Hematopoietic multipotent progenitor cell treated with erythropoietin and hydrocortisone succinate and interleukin-3 and kit ligand, for 8 days (in vitro differentiated cells): ENCODE data around the gene DEGS1.

ENCODE experiments used
- DNase-seq: peaks from one replicate; pipeline ENCODE4 v3.0.0-alpha.2; 2015

The DEGS1 gene

DNA sequence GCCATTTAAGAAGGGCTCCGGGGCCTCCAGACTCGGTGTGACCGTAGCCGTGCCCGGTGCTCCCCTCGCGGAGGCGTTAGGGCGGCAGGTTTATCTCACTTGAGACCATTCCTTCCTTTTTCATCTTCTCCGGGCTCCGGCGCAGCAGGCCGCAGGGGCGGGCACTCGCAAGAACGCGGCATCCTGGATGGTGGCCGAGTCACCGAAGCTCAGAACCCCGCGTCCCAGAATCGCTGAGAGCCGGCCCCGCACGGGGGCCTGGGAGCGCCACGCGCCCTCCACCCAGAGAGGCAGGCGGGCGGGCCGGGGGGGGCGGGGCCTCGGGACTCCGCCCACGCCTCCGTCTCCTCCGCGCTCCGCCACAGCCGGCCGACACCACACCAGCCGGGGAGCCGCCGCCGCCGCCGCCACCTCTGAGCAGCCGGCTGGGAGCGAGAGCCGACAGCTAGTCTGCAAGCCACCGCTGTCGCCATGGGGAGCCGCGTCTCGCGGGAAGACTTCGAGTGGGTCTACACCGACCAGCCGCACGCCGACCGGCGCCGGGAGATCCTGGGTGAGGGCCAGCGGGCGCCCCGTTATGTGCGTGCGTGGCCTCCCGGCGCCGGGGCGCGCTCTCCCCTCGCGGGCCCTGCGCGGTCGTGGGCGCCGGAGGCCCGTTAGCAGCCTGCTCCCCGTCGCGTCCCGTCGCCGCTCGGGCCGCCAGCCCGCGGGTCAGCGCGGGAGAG lies at the start of gene DEGS1:
DEGS1 (plus strand) TSS at position 375 of the 725 bp plus-strand sequence; CDS start at position 472, 97 bp downstream.
- peak; percentile 81 for DNase-seq

DNA sequence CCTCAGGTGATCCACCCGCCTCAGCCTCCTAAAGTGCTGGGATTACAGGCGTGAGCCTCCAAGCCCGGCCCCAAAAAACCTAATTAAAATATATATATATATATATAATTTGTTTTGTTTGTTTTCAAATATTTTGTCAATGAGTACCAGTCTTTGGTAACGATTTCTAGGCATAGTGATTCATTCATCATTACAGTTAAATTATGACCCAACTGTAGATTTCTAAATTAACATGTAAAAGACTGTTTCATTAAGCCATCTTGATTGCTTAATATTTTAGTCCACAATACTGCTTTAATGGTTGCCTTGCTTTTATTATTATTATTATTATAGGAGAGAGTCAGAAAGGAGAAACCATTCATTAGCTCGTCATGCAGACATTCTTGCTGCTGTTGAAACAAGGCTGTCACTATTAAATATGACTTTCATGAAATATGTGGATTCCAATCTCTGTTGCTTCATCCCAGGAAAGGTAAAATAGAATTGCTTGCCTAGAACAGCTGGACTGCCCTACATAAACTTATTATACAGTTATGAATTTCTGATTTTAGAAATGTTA lies 49.2 kb upstream of the DEGS1 start:
- DNase-seq = no peak

DNA sequence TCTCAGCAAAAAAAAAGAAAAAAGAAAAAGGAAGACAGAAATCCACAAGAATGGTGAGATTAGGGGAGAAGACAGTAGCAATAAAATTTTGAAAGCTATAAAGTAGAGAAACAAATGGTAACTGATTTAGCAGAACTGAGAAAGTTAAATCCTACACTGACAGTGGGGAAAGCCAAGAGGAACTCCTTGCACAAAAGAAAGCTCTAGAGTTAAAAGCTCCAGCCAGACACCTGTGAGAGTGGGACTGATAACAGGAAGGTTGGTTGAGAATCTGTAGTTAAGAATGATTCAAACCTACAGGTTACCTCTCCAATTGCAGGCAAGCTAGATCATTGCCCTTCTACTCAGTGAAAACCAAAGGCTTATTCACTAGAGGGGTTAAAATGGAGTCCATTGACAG lies 45.5 kb upstream of the DEGS1 start:
- DNase-seq = no peak

DNA sequence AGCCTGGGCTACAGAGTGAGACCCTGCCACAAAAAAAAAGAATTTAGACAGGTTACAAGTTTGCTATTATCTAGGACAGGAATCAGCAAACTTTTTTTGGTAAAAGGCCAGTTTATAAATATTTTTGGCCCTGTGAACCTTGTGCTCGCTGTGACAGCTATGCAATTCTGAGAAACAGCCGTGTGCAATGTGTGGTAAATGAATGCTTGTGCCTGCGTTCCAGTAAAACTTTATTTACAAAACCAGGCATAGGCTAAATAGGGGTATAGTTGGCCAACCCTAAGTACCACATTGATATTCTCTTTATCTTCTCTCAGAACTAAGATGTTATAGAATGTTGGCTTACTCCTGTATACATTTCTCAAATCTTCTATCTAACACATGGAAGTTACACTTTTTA lies 44.8 kb upstream of the DEGS1 start:
- DNase-seq = no peak

DNA sequence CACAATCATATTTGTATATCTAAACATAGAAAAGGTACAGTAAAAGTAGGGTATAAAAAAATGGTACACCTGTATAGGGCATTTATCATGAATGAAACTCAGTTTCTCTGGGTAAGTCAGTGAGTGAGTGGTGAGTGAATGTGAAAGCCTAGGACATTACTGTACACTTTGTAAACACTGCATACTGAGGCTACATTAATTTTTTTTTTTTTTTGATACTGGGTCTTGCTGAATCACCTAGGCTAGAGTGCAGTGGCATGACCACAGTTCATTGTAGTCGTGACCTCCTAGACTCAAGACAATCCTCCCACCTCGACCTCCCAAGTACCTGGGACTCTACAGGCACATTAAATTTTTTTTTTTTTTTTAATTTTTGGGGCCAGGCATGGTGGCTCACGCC lies 41.3 kb upstream of the DEGS1 start:
- no peak for DNase-seq

DNA sequence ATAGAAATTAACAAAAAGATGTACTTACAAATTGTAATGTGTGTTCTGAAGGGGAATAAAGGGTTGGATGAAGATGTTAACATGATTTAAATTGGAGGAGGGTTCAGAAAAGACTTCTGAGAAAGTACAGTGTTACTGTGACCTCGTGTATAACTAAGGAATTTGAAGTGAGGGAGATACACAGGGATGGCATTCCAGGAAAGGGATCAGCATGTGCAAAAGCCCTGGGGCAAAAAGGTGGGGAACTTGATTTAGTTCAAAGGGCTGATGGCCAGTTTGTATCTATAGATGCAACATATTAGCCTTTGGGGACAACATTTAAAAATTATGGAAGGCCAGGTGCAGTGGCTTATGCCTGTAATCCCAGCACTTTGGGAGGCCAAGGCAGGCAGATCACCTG lies 33.3 kb upstream of the DEGS1 start:
- no peak for DNase-seq

DNA sequence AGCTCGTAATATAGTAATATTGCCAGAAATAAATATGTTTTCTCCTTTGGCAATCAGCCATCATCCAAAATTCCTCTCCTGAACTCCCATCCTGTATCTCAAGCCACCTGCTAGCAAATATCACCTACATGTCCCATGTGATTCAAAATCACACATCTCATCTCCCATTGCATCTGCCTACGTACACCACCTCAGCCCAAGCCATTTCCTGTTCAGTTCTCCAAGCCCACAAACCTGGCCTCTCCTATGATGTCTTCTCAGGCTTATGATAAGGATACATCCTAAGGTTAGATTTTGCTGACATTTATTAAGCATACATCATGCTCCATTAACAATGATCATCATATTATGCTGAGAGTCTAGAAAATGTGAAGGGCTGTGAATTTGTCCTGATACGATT lies 31.9 kb upstream of the DEGS1 start:
- no peak for DNase-seq

DNA sequence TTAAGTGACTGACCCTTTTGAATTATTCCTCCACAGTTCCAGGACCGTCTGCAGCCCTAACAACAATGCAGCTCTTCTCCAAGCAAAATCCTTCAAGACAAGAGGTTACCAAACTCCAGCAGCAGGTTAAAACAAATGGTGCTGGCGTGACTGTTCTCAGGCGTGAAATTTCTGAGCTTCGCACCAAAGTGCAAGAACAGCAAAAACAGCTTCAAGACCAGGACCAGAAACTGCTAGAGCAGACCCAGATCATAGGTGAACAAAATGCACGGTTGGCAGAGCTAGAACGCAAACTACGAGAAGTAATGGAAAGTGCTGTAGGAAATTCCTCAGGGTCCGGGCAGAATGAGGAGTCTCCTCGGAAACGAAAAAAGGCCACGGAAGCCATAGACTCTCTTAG lies 25.7 kb upstream of the DEGS1 start:
- DNase-seq = no peak

DNA sequence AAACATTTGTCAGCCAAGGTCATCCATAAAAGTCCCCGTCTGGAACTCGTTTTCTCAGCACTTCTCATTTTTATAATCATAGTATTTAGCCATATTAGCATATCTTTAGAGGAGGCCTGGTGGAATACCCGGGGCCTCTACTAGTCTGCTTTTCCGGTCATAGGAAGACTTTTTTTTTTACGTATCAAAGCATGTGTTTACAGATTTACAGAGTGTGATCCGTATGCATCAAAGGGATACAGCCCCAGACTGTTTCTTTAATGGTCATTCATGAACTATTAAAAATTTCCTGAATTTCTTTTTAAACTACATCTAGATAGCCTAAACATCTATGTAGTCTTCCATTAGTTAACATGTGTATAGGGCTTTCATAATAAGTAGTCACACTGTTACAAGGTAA lies 23.5 kb upstream of the DEGS1 start:
- no peak for DNase-seq

DNA sequence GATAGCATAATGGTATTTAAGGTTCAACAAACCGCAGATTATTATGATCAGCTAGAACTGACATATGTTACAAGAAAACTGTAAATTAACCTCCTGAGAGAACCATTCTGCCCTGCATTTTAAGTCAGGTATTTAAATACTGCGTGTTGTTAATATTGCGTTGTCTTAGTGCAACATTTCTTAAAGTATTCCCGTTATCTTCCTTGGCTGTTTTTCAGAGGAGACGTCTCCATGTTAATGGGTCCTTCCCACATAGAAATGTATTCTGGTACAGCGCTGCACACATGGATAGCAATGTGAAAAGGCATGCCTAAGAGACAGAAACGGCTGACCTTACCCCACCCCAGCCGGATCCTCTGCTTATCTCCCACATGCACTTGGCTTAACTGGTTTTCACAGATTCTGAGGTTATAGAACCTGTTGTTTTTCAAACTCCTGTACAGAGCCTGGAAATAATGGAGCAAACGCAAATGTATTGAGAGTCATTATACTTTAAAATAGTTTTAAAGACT lies 22.8 kb upstream of the DEGS1 start:
- DNase-seq = peak; percentile 93

DNA sequence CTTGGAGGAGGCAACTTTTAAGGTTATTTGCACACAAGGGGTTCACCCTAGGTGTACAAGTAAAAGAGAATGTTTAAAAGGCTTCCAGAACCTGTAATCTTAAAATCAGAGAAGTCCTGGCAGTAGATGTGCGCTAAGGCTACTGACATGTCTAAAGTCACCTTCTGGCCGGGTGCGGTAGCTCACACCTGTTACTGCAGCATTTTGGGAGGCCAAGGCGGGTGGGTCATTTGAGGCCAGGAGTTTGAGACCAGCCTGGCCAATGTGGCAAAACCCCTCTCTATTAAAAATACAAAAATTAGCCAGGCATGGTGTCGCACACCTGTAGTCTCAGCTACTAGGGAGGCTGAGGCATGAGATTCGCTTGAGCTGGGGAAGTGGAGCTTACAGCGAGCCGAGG lies 20.3 kb upstream of the DEGS1 start:
- DNase-seq = no peak

DNA sequence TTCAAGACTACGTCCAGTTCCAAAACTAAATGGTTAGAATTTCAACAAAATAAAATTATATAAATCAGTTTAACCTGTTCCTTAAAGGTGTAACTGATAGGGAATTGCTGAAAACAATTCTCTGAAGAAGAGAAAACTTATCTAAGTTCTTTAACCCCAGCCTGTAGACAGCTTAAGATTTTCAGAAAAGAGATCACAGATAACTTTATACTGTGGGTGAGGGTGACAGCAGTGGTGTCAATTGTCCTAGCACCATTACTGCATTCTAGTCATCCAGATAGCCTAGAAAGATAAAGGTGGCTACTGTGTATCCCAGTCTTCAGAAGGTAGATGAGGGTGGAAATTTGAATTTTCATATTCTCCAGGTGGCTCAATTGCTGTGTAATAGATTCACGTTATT lies 19.7 kb upstream of the DEGS1 start:
- DNase-seq = no peak

DNA sequence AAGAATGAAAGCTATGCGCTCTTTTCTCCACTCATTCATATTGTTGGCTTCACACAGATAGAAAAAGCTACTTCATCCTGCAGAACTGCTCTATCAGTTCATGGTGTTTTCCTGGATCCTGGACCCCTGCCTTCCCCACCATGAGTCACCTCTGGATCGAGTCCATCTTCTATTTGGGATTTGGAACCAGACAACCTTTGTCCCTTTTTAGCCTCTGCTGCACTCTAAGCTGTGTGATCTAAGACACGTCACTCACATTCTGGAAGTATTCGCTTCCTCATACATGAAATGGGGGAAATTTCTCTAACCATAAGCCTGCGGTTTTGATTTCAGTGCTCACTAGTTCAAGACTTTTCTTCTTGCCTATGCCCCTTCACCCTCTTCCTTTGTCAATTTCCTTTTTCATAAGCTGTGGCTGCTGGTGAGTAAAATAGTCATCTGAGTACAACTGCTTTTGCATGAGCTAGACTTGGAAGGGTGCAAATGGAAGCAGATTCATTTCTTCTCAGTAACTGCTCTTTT lies 14.1 kb upstream of the DEGS1 start:
- peak; percentile 25 for DNase-seq

DNA sequence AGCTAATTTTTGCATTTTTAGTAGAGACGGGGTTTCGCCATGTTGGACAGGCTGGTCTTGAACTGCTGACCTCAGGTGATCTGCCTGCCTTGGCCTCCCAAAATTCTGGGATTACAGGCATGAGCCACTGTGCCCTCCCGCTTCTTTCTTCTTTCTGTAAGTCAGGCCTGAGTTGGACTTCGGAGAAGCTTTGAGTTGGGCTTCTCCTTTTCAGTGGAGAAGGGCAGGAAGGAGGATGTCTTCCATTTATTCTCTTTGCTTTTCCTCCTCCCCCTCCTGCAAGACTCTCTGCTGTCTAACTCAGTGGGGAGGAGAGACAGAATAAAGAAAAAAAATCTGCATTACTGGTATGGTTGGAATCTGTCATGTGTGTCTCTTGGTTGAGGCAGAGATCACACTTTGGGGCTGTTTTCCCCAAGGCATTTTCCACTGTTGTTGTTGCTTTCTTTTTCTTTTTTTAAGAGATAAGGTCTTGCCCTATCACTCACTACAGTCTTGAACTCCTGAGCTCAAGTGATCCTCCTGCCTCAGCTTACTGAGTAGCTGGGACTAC lies 13.2 kb upstream of the DEGS1 start:
- no peak for DNase-seq

DNA sequence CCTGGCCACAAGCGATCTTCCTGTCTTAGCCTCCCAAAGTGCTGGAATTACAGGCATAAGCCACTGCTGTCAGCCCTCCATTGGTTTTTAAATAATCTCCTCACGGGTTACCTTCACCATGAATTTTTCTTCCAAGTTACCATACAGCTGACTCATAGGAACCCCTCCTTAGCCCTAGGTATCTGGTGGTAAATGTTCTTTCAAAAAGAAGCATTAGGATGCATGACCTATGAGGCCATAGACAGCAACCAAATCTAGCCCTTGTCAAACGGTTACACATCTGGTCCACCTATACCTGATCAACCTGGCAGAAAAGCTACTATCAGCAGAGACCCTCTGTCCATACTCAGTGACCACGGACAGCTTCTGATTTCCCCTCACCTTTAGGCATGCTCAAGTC lies 12.7 kb upstream of the DEGS1 start:
- no peak for DNase-seq

DNA sequence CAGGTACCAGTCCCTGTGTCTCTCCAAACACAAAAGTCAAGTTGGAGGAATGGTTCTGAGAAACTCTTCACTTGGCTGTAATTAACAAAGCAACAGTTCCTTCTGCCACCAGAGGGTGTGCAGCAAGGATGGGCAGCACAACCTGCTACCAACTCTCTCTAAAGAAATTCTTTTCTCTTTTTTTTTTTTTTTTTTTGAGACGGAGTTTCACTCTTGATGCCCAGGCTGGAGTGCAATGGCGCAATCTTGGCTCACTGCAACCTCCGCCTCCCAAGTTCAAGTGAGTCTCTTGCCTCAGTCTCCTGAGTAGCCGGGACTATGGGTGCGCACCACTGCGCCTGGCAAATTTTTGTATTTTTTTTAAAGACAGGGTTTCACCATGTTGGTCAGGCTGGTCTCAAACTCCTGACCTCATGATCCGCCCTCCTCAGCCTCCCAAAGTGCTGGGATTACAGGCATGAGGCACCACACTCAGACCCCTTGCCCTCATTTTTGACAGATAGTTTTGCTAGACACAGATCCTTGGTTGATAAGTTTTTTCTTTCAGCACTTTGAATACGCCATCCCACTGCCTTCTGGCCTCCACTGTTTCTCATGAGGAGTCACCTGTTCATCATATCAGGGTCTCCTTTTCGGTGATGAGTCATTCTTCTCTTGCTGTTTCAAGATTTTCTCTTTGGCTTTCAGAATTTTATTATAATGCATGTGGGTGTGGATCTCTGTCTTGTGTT lies 12.1 kb upstream of the DEGS1 start:
- DNase-seq = peak; percentile 47

DNA sequence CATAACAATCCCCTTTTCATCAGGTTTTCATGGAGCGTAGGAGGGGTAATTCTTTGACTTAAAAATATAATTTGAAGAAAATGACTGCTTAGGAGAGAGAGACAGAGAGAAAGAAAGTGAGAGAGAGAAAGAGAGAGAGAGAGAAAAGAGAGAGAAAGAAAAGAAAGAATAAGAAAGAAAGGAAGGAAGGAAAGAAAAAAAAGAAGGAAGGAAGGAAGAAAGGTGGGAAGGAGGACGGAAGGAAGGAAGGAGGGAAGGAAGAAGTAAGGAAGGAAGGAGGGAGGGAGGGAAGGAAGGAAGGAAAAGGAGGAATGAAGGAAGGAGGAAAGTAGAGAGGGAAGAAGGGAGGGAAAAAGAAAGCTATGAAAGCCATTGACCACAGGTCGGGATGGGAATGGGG lies 10.8 kb upstream of the DEGS1 start:
- no peak for DNase-seq

DNA sequence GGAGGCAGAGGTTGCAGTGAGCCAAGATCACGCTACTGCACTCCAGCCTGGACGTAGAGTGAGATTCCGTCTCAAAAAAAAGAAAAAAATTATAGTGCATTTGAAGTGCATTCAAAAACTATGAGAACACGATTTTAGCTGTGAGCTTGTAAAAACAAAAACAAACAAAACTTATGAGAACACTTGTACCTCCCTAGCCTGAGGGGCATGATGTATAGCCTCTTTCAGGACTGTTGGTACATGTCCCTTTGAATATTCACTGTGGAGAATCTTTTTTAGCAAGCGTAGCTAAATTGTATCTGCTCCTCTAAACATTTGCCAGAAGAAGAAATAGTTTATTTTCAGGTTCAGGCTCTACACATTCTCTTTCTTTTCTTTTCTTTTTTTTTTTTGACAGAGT lies 9.5 kb upstream of the DEGS1 start:
- DNase-seq = no peak

DNA sequence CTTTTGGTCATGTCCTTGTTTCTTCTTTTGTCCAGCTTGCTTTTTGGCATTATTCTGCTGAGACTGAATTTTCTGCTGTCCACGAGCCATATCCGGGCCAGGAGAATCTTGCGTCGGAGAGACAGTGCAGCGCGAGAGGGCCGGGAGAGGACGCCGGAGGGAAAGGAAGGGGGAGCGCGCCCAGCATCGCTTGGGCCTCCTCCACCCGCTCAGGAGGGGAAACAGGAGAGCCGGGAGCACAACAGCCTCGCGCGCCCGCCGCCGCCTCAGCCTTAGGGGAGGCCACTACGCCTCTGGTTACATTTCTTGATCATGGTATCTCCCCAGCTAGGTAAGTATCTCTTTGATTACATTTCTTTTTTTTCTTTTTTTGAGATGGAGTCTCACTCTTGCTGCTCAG lies 7.4 kb upstream of the DEGS1 start:
- no peak for DNase-seq

DNA sequence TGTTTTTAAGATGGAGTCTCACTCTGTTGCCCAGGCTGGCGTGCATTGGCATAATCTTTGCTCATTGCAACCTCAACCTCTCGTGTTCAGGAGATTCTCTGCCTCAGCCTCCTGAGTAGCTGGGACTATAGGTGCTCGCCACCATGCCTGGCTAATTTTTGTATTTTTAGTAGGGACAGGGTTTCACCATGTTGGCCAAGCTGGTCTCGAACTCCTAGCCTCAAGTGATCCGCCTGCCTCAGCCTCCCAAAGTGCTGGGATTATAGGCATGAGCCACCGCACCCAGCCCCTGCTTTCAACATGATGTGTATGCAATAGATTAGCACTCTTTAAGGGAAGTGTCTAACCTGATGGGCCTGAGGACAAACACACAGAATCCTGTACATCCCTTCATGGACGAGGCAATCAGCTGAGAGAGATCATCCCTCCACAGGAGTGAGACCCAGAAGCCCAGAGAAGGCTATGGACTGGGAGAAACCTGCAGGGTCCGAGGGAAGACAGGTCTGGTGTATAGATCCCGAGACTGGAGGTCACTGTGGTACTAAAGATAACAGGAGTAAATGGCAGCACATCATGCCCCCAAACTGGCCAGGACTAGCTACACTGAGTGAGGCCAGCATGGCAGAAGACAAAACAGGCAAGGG lies 5.6 kb upstream of the DEGS1 start:
- DNase-seq = no peak

DNA sequence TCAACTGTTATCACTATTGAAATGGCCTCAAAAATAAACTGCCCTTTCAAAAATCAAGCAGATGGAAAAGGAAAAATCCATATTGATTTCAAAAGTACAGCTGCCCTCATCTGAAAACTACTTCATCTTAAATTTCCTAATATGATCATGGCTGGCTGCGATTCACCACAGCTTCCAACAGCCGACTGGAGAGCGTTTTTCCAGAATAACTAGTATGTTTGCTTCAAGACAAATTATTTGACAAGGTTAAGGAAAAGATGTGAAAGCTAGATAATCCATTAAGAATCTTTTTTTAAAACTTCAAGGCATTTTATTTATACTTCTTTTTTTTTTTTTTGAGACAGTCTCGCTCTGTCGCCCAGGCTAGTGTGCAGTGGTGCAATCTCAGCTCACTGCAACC lies 4.1 kb upstream of the DEGS1 start:
- no peak for DNase-seq

DNA sequence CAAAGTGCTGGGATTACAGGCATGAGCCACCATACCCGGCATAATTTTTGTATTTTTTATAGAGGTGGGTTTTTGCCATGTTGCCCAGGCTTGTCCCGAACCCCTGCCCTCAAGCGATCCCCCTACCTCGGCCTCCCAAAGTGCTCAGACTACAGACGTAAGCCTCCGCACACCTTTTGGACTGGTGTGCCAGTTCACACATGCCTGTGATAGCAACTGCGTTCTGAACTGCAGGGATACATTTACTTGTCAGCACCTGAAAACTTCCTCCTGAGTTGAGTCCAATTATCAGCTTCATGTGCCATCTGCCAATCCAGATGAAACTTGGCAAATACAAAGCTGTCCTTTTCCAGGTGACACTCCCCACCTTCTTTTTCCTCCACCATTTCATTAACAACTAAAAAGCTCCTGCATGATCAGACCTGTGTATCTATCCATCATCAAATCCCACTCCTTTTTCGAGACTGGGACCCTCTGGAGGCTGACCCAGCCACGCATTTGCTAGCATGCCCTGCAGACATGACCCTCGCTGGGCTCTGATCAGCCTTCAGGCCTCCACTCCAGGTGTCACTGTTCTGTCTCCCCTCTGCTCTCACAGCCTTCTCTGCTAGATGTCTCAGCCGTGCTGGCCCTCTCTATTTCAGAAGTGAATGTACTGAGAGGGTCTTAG lies 2.1 kb upstream of the DEGS1 start:
- no peak for DNase-seq

DNA sequence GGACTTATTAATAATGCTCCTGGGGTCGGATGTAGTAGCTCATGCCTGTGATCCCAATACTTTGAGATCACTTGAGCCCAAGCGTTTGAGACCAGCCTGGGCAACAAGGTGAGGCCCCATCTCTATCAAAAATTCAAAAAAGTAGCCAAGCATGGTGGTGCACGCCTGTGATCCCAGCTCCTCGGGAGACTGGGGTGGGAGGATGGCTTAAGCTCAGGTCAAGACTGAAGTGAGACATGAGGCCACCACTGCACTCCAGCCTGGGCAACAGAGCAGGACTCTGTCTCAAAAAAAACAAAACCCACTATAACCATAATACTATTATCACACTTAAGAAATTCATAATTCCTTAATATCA lies 1.6 kb upstream of the DEGS1 start:
- no peak for DNase-seq
